GM19452 (cell line): ENCODE data around the gene CDKN1C.

Source experiments
- ATAC-seq: cut with Tn5 transposase; IDR thresholded peaks from one replicate; pipeline ENCODE4 v1.9.1; 2021; ENCODE audit not compliant: unreplicated experiment

Gene CDKN1C

DNA sequence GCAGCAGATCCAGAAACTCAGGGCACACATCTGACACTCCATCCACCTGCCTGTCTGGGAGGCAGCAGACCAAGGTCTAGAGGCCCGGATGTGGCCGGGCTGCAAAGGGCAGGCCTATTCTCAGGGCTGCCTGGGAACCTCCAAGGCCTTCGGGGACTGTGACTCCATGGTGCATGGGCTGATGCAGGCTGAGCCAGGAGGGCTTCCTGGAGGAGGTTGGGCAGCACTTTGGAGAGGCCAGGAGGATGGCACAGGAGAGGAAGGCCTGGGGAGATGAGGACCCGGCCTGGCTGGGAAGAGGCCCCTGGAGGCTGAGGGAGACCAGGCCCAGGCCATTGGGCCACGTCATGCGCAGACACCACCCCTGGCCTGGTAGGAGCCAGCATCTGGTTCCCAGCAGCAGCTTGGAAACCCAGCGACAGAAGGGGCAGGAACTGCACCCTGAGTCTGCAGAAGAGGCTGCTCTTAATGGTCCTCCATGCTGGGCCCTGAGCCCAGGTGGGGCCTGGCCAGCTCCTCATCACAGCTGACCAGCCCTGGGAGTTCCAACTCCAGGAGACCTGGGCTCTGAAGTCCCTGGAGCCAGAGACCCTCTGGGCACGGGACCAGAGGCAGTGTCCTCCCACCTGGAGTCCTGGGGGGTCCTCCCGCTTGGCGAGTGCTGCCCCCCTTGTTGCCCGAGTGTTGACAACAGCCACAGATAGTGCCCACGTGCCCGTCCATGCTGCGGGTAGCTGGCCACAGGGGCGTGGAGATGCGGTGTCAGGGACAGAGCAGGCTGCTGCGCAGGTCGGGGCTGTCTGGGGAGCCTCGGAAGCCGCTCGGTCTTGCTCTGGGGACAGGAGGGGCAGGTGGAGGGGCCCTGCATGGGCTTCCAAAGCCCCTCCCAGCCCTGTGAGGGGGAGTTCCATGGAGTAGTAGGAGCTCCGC, 38.1 kb upstream of the CDKN1C start:
- ATAC-seq, result no peak

DNA sequence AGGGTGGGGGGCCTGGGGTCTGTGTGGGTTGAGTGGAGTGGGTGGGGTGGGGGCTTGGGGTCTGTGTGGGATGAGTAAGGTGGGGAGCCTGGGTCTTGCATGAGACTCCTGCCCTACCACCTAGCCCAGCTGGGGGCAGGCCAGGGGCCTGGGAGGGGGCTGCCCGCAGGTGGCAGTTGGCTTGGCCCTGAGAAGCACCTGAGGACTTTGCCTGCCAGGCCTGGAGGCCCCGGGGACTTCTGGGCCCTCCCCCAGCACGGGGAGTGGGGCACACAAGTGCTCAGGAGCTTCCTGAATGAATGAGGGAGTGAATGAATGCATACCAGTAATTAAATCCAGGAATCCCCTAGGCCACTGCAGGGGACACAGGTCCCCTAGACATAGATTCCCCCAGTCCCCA, 37.1 kb upstream of the CDKN1C start:
- ATAC-seq, result no peak

DNA sequence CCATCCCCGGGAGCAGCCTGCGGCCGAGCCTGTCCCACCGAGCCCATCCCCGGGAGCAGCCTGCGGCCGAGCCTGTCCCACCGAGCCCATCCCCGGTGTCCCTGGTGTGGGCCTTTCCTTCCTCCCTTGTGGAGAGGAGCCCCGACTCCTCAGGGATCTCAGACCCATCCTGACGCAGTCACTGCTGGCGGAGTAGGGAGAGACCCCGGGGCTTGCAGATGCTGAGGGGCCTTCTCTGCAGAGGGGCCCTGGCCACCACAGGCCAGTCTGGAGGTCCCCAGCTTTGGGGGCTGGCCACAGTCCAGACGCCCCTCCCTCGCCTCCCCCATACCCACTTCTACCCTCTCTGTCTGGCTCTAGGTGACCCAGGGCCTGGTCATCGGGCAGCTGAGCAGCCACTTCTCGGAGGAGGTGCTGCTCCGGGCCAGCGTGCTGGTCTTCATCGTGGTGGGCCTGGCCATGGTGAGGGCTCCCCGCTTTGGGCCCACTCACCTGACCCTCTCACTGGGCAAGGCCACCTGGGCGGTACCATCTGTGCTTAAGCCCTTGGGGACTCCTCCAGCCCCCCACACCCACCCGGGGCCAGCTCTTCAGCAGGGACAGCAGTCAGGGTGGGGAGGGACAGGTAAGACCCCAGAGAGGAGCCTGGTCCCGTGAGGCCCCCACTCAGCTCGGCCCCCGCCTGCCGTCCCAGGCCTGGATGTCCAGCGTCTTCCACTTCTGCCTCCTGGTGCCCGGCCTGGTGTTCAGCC, 36.3 kb upstream of the CDKN1C start:
- no peak for ATAC-seq

DNA sequence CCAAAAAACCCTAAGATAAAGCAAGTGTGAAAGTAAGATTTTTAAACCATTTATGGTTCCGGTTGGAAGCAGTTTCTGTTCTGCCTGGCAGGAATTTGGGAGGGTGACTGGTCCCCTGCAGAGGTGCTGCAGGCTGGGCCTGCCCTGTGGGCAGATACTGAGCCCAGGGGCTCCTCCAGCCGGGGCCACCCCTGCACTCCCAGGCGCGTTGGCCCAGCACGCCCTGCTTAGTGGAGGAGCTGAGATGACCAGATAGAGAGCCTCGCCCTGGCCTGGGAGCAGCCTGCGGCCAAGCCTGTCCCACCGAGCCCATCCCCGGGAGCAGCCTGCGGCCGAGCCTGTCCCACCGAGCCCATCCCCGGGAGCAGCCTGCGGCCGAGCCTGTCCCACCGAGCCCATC, 35.7 kb upstream of the CDKN1C start:
- ATAC-seq, result no peak

DNA sequence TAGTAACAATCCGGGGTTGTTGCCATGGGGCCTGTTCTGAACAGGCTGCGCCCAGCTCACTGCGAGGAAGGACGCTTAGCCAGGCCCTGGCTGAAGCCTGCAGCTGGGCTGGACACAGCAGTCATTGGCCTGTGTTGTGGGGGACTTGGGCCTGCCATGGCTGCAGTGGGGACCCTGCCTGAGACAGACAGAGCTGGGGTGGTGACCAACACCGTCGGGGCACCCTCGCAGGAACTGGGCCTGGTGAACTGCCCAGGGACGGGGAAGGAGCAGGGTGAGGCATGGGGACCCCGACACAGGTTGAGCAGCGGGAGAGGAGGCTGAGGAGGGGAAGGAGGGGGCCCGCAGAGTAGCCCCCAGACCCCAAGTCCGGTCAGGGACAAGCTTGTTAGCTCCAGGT, 34.8 kb upstream of the CDKN1C start:
- ATAC-seq, result no peak

DNA sequence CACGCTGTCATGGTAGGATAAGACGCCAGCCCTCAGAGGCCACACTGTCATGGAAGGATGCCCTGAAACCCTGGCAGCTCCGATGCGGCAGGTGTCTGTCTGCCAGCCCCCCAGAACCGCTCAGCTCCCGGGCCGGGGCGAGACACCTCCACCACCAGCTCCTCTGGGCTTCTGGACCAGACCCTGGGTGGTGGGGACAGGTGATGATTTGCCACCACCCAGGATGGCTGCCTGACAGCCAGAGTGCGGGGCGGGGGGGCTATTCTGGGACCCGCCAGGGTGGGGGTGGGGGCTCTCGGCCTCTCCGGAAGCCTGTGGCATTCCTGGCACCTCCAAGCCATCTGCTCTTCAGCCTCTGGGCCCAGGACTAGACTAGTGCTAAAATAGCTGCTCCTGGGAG, 34.3 kb upstream of the CDKN1C start:
- no peak for ATAC-seq

DNA sequence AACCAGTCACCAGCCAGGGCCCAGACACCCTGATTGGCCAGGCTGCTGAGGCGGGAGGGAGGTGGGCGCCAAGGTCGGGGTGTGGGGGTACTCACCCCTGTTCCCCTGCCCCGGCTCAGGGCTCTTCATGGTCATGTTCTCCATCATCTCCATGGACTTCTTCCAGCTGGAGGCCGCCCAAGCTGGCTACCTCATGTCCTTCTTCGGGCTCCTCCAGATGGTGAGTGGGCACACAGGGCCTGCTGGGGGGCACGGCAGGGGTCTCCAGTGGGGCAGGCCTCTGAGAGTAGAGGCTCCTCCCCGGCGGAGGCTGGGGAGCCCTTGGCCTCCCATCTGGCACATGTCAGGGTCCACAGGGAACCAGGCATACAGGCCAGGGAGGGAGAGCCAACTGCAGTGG, 33.6 kb upstream of the CDKN1C start:
- ATAC-seq, result no peak

DNA sequence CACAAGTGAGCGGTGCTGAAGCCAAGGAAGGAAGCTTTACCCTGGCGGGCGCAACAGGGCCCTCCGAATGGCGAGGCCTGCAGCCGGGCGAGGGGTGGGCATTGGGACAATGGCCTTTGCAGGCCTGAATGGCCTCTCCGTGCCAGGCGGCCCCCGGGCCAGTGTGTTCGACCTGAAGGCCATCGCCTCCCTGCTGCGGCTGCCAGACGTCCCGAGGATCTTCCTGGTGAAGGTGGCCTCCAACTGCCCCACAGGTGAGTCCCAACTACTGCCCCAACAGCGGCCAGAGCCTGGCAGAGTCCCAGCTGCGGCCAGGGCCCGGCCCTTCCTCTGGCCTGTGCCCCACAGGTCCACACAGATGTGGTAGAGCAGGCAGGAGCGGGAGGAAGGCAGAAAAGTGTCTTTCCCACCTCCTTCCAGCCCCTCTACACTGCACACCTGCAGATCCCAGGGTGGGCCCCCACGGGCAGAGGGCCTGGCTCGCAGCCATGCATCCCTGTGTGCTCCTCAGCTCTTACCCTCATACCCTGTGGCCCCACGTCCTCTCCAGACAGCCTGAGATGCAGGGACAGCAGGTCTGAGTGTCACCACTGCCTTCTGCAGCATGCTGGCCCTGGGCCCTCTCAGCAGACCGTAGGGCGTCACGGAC, 32.4 kb upstream of the CDKN1C start:
- ATAC-seq, result no peak

DNA sequence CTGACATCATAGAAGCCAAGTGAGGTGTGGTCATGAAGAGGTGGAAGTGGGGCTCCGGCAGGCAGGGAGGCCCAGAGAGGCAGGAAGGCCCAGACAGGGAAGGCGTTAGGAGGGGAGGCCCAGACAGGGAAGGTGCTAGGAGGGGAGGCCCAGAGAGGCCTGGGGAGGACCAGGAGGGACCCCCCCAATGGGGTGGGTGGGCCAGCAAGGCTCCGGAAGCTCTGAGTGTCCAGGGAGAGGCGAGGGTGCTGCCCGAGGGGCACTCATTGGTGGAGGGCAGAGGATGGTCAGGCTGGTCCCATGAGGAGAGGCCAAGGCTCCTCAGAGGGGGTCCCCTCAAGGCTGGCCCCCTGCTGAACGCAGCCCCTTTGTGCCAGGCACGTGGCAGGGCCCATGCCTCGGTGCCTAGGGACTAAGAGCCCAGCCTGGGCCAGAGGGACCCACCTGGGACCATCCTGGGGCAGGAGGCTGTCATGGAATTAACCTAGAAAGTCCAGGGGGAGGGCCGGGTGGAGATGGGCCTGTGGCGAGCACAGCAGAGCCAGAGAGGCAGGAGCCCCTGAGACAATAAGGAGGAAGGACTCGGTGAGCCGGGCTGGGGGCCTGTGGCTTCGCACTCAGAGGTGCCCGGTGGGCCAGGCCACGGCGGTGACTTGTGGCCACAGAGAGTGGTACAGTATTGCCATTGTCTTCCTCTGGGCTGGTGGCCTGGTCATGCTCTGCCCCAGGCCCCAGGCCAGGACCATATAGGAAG, 31.5 kb upstream of the CDKN1C start:
- no peak for ATAC-seq

DNA sequence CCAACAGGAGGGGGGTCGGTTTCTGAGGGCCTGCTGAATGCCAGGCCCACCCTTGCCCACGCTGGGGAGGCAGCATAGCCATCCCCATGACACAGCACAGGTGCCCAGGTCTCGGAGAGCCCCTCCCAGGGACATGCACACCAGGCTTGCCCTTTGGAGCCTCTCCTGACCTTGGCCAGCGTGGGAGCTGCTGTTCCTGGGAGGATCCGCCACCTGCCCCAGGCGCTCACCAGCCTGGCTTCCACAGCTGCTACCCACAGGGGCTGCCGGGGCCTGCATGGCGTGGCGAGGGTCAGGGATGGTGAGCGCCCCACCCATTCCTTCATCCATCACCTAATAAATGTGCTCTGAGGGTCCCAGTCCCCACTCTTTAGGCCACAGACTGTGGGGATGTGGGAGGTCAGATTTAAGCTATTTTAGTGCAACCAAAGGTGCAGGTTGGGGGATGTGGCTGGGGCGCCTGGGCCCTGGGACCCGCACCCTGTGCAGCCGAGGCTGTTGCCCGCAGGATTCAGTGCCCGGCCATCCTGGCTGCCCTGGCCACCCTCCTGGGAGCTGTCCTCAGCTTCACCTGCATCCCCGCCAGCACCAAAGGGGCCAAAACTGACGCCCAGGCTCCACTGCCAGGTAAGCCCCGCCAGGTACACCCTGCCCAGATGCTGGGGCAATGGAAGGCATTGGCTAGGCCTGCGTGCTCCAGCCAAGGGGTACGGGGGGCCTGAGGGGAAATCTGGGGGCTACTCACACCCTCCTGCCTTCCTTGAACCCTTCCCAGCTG, 30.7 kb upstream of the CDKN1C start:
- no peak for ATAC-seq

DNA sequence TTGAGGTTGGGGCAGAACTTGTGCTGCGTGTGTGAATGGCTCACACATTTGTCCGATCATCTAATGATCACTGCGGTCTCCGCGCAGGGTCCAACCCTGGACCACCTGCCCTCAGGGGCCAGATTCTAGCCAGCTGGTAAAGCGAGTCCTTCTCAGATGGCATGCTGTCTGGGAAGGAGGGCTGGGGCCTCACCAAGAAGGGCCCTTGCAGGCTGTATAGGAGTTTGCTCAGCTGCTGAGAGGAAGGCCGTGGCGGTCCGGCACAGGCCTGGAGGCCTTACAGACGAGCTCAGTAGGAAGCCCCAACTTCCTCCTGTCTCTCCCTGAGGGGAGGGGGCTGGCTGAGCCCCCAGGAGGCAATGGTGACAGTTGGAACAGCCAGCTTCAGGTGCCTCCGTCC, 29.9 kb upstream of the CDKN1C start:
- ATAC-seq, result no peak

DNA sequence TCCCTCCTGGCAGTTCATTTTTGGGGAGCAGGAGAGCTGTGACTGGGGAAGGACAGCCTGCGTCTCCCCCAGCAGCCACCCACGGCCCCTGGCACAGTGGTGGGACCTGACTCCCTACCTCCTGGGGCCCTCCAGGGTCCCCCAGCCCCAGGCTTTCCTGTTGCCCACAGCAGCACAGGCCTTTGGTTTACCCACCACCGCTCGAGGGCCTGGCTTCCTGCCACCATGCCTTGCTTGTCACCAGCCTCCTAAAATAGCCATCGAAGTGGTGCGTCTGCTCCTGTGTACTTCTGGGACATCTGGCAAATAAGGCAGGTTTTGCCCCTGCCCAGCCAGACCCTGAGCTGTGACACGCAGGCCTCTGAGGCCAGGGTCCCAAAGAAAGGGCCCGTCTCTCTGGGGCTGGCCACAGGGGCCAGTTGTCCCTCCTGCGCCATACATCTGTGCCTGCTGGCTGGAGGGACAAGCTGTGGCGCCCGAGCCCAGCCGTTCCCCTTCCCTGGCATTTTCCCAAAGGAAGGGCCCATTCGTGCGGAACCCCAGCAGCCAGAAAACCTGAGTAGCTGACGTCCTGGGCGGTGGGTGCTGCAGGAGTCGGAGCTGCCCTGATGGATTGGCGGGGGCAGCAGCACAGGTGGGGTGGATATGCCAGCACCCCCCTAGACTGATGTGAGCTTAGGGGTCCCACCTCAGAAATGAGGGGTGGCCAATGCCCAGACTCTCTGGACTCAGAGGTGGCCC, 29.1 kb upstream of the CDKN1C start:
- no peak for ATAC-seq

DNA sequence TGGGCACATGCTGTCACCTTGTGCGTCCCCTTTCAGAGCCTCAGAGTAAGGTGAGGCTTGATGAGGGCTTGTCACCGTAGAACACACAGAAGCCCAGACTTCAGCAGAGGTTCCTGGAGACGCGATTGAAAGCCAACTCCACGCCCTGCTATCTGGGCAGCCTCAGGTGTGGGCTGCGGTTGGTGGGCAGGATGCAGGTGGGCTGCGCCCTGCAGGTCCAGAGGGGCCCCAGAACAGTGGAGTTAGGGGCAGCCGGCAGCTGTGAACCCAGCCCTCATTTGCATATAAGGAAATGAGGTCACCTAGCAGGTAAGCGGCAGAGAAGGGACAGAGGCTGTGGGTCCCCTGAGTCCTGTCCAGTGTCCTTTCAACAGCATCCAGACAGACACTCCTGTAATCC, 28.2 kb upstream of the CDKN1C start:
- no peak for ATAC-seq

DNA sequence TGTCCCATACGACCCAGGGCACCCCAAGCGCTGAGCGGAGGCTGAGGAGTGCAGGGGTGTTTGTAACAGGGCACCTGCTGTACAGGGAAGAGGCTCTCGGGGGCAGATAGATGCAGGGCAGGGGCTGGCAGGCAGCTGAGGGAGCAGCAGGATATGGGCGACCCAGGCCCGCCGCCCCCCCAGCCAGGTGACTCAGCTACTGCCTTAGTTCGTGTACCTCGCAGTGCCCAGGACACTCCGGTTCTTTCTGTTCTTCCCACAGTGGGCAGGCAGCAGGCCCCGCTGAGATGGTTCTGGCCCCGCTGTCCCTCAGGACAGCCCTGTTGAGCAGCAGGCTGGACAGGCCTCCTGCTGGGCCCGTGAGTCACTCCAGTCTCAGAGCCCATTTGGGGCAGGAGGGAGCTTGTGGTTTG, 27.4 kb upstream of the CDKN1C start:
- ATAC-seq, result no peak

DNA sequence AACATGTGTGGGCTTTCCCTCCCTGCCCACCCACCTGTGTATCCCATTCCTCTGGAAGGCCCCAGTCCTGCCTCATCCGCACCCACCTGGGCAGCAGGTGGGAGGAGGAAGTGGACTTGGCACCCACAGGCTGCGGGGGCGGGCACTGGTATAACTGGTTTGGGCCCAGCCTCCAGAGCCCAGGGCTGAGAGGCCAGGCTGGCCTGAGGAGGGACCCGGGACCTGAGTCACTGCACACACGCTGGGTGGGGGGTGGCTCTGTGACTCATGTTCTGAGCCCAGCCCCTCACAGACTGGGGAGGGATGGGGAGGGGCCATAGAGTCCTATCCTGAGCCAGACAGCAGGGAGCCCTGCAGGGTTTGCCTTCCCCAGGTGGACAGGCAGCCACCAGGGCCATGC, 26.9 kb upstream of the CDKN1C start:
- no peak for ATAC-seq

DNA sequence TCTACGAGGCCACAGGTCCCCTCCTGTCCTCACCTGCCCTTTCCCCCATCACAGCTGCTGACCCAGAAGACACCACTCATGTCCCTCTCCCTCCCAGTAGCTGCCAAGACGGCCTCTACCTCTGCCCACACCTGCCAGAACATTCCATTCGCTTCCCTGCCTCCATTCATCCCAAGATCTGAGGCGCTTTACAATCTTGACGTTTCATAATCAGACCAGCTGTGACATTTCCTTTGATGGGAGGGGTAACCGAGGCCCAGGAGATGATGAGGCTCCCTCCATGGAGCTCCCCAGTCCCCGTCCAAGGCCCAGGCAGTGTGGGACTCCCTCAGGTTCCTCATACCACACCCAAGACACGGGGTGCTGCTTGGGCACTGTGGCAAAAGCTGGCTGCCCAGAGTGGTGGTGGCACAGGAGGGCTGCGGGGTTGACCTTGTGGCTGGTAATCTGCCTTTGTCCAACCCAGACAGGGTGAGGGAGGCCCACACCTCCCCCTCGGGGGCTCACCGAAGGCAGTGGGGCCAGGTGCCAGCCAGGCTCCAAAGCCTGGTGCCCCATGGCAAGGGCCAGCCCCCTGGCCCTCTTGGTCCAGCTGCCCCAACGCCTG, 26.3 kb upstream of the CDKN1C start:
- ATAC-seq, result no peak

DNA sequence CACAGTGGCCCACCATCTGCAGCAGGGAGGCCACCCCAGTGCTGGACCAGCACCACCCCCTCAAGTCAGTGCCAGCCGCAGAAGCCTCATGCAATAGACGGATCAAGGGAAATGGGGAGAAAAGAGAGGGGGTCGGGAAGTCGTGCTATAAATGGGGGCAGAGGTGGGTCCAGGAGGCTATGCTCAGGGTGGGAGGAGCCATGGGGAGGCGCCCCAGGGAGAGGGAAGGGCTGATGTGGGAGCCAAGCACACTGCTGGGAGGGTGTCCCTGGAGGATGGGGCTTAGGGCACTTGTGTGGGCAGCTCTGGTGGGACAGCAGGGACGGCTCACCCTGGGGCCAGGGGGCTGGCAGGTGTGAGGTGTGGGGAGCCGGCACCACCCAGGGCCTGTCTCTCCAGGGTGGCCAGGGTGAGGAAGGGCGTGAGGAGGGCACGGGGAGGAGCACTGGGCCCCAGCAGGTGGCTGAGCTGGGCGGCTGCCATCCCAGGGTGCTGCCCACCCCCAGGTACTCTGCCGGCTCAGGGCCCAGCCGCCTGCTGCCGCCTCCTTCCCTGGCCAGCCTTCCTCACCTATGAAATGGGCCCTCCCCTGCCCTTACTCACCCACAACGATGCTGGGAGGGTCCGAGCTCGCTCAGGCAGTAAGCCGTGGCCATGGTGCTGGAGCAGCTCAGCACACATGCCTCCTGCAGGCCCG, 25.7 kb upstream of the CDKN1C start:
- no peak for ATAC-seq

DNA sequence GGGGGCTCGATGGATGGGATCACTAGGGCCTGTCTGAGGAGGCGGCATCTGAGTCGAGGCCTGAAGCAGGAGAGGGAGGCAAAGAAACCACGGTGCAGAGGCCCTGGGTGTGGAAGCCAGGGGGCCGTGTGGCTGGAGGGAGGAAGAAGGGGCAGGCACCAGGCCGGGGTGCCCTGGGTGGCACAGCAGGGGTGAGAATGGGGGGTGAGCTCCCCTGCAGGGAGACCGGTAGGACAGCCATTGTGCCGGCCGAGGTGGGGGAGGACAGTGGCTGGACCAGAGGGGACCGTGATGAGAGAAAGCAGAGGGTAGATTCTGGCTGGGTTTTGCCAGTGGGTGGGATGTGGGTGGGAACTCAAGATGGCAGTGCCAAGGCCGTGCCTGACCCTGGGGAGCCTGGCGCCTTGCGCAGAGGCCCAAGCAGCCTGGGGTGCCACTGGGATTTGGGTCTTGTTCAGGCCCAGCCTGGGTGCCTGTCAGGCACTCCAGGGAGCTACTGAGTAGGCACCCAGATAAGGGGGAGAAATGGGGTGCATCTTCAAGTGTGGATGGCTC, 24.9 kb upstream of the CDKN1C start:
- ATAC-seq, result no peak
